Uterus (tissue), 4 donors: Measurements from ENCODE around the gene PPFIBP1. TPM values are rescaled to one million over a fixed set of nuclear protein-coding genes. Genes with fewer than 3 reads are reported as not detected.

Source experiments
- DNase-seq, 2 donors: peaks; one replicate each; pipeline ENCODE4 v3.0.0-alpha.2; 2019 to 2020
- H3K27ac ChIP-seq, 2 donors: fragments of 200-600 bp; sonication (generic); 1 replicate in 1 of 2; 2 replicates in 1 of 2; pipeline ENCODE4 v1.5.1; 2016 to 2018
- H3K27me3 ChIP-seq, 2 donors: fragments of 200-600 bp; sonication (generic); one replicate each; pipeline ENCODE4 v1.5.1; 2018 to 2019; ENCODE audit warnings: control low read depth in 1 of 2
- H3K36me3 ChIP-seq, 2 donors: fragments of 200-600 bp; sonication (generic); one replicate each; pipeline ENCODE4 v1.5.1; 2019; ENCODE audit warnings: control low read depth in 1 of 2
- H3K4me1 ChIP-seq, 2 donors: fragments of 200-600 bp; sonication (generic); one replicate each; pipeline ENCODE4 v1.5.1; 2018 to 2019; ENCODE audit warnings: control low read depth in 1 of 2
- H3K4me3 ChIP-seq, 2 donors: fragments of 200-600 bp; sonication (generic); 1 replicate in 1 of 2; 2 replicates in 1 of 2; pipeline ENCODE4 v1.5.1; 2018 to 2019; ENCODE audit warnings: mild to moderate bottlenecking in 1 of 2
- H3K9me3 ChIP-seq, 2 donors: fragments of 200-600 bp; sonication (generic); one replicate each; pipeline ENCODE4 v1.5.1; 2019; ENCODE audit warnings: control low read depth in 1 of 2
- POLR2A ChIP-seq, 2 donors: fragments of 450-650 bp; IDR thresholded peaks; one replicate each; pipeline ENCODE4 v1.6.1; 2016; ENCODE audit warnings: antibody characterized with exemption in 2 of 2, mild to moderate bottlenecking in 1 of 2, moderate library complexity in 1 of 2
- intact Hi-C: fragments of 100-400 bp; cut with DNase I; formaldehyde crosslinking; loops from one replicate; pipeline ENCODE4 v1.15.1; 2023; ENCODE audit warnings: low total_unique reads
- total RNA-seq, 4 donors: library from RNA; depleted of rRNA in 3 of 4; stranded (reverse); fragments of >200 nt in 3 of 4; gene quantifications; one replicate each; pipeline versions ENCODE4 v1.1.0 to v1.2.4, GENCODE V29; 2014 to 2023
- TF ChIP-seq, protein P1 (sequence below), 4 experiments: fragments of 200-600 bp in 2 of 4; fragments of 450-650 bp in 2 of 4; sonication (generic) in 2 of 4; IDR thresholded peaks; one replicate each; pipeline ENCODE4 v1.5.1; 2016 to 2019; ENCODE audit warnings: antibody characterized with exemption in 4 of 4, mild to moderate bottlenecking in 2 of 4, moderate library complexity in 1 of 4
- donor health status: DM: yes; HTN: yes; CAD: no.

Gene PPFIBP1
- total RNA-seq, 4 donors from 2014 or later: 43.8 to 139 (median 82.7) TPM

DNA sequence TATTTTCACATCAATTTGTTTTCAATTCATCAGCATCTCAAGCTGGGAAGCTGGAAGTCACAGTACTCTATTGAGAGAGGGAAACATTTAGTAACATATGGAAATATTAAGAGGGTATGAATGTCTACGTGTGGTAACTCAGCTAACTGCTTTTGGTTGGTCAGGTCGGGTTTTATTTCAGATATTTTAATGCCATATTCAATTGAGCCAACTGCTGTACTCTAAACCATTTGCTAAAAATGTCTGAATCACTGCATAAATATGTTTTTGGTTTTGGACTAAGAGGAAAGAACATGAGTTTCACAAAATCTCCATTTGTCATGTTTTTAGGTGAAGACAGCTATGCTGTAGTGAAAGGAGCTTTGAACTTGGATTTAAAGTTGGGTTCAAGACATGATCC is 18.9 kb upstream of the PPFIBP1 start:
- Histone ChIP-seq H3K27me3 (no peaks in the 10 kb centered on the region), H3K4me3 (no peak overlapping the region), H3K4me1 (no peaks in the 10 kb centered on the region), H3K27ac (no peak overlapping the region), H3K9me3 (no peaks in the 10 kb centered on the region), H3K36me3 (no peaks in the 10 kb centered on the region)
- intact Hi-C loops: no loop called here
- no peak for DNase-seq
- no peak for TF ChIP-seq POLR2A (IDR thresholded peaks at IDR 0.05)
- TF ChIP-seq, protein P1, sequence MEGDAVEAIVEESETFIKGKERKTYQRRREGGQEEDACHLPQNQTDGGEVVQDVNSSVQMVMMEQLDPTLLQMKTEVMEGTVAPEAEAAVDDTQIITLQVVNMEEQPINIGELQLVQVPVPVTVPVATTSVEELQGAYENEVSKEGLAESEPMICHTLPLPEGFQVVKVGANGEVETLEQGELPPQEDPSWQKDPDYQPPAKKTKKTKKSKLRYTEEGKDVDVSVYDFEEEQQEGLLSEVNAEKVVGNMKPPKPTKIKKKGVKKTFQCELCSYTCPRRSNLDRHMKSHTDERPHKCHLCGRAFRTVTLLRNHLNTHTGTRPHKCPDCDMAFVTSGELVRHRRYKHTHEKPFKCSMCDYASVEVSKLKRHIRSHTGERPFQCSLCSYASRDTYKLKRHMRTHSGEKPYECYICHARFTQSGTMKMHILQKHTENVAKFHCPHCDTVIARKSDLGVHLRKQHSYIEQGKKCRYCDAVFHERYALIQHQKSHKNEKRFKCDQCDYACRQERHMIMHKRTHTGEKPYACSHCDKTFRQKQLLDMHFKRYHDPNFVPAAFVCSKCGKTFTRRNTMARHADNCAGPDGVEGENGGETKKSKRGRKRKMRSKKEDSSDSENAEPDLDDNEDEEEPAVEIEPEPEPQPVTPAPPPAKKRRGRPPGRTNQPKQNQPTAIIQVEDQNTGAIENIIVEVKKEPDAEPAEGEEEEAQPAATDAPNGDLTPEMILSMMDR (IDR thresholded peaks at IDR 0.05): no peak

DNA sequence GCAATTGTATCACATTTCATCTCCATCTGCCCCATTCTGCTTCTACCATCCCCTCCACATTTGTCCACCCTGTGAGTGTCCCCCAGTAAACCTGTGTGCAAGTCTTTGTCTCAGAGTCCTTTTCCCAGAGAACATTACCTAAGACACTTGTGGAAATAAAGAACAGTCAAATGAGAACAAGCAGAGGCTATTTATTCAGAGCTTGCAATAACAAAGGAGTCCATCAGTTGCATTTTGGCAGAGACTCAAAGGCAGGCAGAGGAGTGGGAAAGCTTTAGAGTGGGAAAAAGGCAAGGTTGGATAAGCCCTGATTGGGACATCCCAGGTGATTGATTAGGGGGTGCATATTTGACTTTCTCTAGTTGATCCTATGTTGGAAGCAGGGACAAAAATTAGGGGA is 18.2 kb upstream of the PPFIBP1 start:
- no peaks in the 10 kb centered on the region for H3K4me1 ChIP-seq
- H3K27me3 ChIP-seq: no peaks in the 10 kb centered on the region
- H3K27ac ChIP-seq: no peak overlapping the region
- H3K36me3 ChIP-seq: no peaks in the 10 kb centered on the region
- H3K4me3 ChIP-seq: no peak overlapping the region
- no peak for TF ChIP-seq POLR2A (IDR thresholded peaks at IDR 0.05)
- H3K9me3 ChIP-seq: no peaks in the 10 kb centered on the region
- DNase-seq: no peak
- intact Hi-C loops: no loop called here

DNA sequence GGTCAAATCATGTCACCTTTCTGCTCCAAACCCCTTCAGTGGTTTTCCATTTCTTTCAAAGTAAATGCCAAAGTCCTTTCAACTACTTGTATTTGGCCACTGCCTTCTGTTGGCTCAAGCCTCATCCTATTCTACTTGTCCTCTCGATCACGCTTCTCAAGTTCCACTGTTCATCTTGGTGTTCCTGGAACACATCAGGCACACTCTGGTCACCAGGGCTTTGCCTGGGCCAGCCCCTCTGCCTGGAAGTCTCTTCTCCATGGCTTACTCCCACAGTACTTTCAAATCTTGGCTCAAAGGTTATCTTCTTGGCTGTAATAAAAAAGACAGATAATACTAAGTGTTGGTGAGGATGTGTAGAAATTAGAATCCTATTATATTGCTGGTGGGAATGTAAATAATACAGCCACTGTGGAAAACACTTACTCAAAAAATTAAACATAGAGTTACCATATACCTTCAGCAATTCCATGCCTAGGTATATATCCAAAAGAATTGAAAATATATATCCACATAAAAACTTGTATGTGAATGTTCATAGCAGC is 17.3 kb upstream of the PPFIBP1 start:
- DNase-seq: no peak
- intact Hi-C loops: no loop called here
- TF ChIP-seq POLR2A (IDR thresholded peaks at IDR 0.05): no peak
- TF ChIP-seq, protein P1 (IDR thresholded peaks at IDR 0.05): no peak

DNA sequence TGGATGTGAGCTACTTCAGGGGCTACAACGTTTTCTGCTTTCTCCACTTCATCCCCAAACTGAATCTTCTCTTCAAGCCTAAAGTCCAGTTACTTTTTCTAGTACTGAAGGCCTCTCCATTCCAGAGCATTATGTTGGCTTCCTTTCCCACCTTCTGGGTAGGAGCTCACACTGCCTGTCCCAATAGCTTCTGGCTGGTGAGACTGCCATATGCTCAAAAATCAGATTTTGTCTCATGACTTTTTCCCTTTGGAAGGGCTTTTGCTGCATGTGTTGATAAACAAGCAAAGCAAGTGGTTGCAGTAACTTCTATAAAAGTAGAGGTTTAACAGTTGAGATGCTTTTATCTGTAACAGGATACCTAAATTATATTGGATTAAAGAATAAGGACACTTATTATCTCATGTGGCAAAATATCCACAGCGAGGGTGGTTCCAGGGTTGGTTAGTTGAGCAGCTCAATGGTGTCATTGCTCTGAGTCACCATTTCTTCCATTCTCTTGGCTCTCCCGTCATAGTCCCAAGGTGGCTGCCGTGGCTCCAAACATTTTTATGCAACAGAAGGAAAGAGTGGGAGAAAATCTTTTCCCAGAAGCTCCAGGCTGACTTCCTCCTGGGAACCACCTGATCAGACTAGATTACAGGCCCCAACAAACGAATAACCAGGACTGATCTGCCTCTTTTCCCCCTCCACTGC is 15.1 kb upstream of the PPFIBP1 start:
- no peak for DNase-seq
- Histone ChIP-seq H3K9me3 (no peaks in the 10 kb centered on the region), H3K27me3 (no peaks in the 10 kb centered on the region), H3K36me3 (no peaks in the 10 kb centered on the region), H3K4me3 (no peak overlapping the region), H3K4me1 (peaks cover 0 to 6% of the 10 kb centered on the region in 2 donors), H3K27ac (no peak overlapping the region)
- intact Hi-C loops: no loop called here
- TF ChIP-seq, protein P1 (IDR thresholded peaks at IDR 0.05): no peak
- TF ChIP-seq POLR2A (IDR thresholded peaks at IDR 0.05): no peak

More for the DNA sequence above, 17.3 kb upstream of the PPFIBP1 start:
- Histone ChIP-seq H3K36me3 (no peaks in the 10 kb centered on the region), H3K4me3 (no peak overlapping the region), H3K9me3 (no peaks in the 10 kb centered on the region), H3K27me3 (no peaks in the 10 kb centered on the region), H3K27ac (no peak overlapping the region), H3K4me1 (peaks cover 0 to 2% of the 10 kb centered on the region in 2 donors)

DNA sequence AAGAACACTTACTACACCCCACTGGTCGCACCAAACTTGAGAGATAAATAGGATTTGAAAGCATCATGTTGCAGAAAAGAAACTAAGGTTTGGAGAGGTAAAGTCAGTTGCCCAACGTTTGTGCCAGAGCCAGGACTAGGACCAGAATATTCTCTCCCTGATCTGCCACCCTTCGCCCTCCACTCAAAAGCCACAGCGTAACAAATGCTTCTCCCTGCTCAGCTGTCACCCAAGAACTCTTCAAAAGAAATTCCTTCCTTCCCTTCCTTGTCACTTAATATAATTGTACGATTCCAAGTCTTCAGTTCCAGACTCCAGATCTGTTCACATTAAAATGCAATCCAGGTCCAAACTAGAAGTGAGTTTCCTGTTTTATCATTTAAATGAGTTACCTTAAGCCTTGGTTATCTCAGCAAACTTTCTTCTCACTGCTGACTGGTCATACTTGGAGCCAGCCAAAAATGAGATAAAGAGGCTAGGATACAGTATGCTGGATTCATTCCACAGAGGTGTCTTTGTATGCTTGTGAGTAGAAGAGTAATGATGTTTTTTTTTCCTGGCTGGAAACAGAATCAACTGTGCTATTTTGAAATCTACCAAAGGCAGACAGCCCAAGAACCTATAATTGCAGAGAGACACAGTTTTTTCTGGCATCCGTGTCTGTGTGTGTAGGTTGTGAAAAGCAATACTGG is 12.8 kb upstream of the PPFIBP1 start:
- intact Hi-C loops: no loop called here
- H3K36me3 ChIP-seq: no peaks in the 10 kb centered on the region
- H3K27ac ChIP-seq: peak overlapping the region in 1 of 2 donors; percentile 36

More for the DNA sequence above, 12.8 kb upstream of the PPFIBP1 start:
- Histone ChIP-seq H3K27me3 (no peaks in the 10 kb centered on the region), H3K4me1 (peaks cover 0 to 6% of the 10 kb centered on the region in 2 donors), H3K9me3 (no peaks in the 10 kb centered on the region), H3K4me3 (no peak overlapping the region)
- TF ChIP-seq POLR2A (IDR thresholded peaks at IDR 0.05): no peak
- TF ChIP-seq, protein P1 (IDR thresholded peaks at IDR 0.05): no peak
- DNase-seq: no peak
